RKO (cell line): ENCODE data around the gene DNPEP.

Source experiments
- DNase-seq: peaks from one replicate; pipeline ENCODE4 v3.0.0-alpha.2; 2016; ENCODE audit warnings: low spot score

The DNPEP gene

GRCh38 chr2:219358170-219359075 is 29.3 kb downstream of the DNPEP start:
- DNase-seq: no peak

- DNase-seq: no peak
These were observed 30.9 kb downstream of the DNPEP start for GRCh38 chr2:219356834-219357233.

GRCh38 chr2:219354582-219354981 is 33.1 kb downstream of the DNPEP start:
- DNase-seq: no peak

GRCh38 chr2:219353129-219353528 is 34.6 kb downstream of the DNPEP start:
- DNase-seq: no peak

- DNase-seq: peak; percentile 51
These were observed 35.2 kb downstream of the DNPEP start for GRCh38 chr2:219352448-219353023.

GRCh38 chr2:219350710-219351221 is 36.9 kb downstream of the DNPEP start:
- DNase-seq: no peak

GRCh38 chr2:219350215-219350614 is 37.5 kb downstream of the DNPEP start:
- DNase-seq: no peak

- no peak for DNase-seq
These were observed 42.8 kb downstream of the DNPEP start for GRCh38 chr2:219344751-219345430.

- no peak for DNase-seq
These were observed 52.3 kb downstream of the DNPEP start for GRCh38 chr2:219335373-219335786.

GRCh38 chr2:219334076-219334475 is 53.6 kb downstream of the DNPEP start:
- no peak for DNase-seq

- no peak for DNase-seq
These were observed 55.2 kb downstream of the DNPEP start, which contains the start of gene RESP18 for GRCh38 chr2:219332542-219332941. Gene RESP18 (minus strand): TSS chr2:219332744.

- DNase-seq: no peak
These were observed 56.0 kb downstream of the DNPEP start for GRCh38 chr2:219331560-219332213.

- DNase-seq: no peak
These were observed 60.0 kb downstream of the DNPEP start for GRCh38 chr2:219327719-219328118.

GRCh38 chr2:219325657-219326315 is 61.9 kb downstream of the DNPEP start:
- DNase-seq: no peak

GRCh38 chr2:219325136-219325535 is 62.6 kb downstream of the DNPEP start:
- DNase-seq: no peak

GRCh38 chr2:219323434-219323833 is 64.3 kb downstream of the DNPEP start:
- DNase-seq: no peak
